HG03139 (cell line): ENCODE measurements around the gene RNF207.
A peak's percentile ranks its signal among the peaks of the same experiment; 100 is the strongest.
"Not testable (repeated sequence)": the region's sequence is repeated elsewhere in the genome, so short reads cannot be mapped to it uniquely, and the experiment has no call there.

ENCODE experiments used
- ATAC-seq: cut with Tn5 transposase; IDR thresholded peaks from one replicate; pipeline ENCODE4 v1.9.1; 2021; ENCODE audit not compliant: unreplicated experiment

The RNF207 gene

DNA sequence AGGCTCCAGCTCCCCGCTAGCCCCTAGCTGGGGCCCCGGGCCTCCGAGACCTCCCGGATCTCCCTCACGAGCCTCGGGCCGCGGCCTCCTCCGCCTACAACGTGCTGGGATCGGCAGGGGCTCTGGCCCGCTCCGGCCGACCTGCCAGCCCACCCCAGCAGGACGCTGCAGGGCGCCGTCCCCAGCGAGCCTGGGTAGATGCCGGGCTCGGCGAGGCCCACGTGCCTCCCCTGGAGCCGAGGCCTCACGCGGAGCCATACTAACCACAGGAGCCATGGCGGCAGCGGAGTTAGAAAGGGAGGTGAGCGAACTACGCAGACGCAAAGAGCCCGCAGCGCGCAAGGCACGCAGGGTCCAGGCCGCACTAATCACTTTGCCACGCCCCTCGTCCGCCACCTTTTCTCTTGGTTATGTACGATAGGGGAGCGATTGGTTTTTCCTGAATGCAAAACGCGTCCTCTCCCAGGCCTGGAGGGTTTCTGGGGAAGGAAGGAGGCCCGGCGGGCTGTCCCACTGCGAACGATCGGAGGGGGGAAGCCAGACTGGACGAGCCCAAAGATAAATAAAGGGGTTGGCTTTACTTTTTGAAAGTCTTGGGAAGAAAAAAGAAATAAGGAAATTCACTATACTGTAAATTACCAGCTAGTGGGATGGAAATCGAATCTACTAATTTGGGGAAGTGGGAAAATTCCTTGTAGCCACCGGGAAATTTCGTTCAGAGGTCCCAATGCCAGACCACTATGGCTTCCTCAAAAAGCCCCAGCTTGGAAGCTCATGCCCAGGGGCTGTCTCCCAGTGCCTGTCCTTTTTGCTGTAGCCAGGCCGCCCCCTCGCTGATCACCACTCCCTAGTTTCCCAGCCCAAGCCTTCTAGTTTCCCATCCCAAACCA lies 6.4 kb upstream of the RNF207 start, which contains the start of gene RPL22:
Gene RPL22 (minus strand): TSS at position 298 of the 890 bp plus-strand sequence. CDS start 22 bp downstream, at position 276.
- ATAC-seq, result peak; percentile 94

DNA sequence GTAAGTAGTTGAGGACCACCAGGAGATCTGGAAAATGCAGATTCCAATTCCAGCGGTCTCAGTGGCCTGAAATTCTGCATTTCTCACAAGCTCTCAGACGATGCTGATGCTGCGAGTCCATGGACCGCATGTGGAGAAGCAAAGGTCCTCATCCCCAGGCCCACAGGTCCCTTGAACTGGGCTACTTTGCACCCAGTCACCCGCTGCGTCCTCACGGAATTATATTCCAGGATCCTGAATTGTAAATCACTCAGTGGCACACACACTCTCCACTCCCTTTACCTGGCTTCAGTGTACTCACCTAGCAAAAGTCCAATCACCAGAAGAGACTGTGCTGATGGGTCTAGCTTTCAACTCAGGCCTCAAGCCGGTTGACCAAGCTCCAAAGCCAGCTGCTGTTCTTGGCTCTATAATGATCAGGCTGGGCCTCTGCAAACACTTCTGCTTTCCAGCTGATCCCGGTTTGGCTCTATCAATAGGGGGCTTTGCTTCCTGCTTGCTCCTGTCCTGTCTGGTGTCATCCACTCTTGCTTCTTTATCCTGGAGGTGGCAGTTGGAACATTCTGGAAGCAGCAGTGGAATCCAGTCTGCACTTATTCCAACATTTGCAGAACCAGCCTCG lies 5.6 kb upstream of the RNF207 start:
- no peak for ATAC-seq

DNA sequence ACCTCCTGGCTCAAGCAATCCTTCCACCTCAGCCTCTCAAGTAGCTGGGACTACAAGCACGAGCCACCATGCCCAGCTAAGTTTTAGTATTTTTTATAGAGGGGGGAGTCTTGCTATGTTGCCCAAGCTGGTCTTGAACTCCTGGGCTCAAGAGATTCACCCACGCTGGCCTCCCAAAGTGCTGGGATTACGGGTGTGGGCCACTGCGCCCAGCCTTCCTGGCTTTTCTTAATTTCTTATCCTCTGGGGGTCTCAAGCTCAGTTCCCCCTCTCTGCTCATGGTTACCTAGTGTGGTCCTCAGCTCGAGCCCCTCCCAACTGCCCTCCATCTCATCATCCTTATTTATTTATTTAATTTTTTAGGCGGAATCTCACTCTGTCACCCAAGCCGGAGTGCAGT lies 3.7 kb upstream of the RNF207 start:
- no peak for ATAC-seq

DNA sequence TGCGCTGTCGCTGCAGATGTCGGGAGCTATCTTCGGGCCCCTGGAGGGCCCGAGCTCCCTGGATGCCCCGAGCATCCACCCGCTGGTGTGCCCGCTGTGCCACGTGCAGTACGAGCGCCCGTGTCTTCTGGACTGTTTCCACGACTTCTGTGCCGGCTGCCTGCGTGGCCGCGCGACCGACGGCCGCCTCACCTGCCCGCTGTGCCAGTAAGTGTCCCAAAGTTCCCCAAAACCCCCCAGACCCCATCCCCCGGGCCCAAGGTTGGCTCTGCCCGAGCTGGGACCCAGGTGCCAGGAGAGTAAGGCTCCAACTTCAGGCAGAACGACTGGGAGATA lies 569 bp downstream of the RNF207 start:
- ATAC-seq, result no peak

DNA sequence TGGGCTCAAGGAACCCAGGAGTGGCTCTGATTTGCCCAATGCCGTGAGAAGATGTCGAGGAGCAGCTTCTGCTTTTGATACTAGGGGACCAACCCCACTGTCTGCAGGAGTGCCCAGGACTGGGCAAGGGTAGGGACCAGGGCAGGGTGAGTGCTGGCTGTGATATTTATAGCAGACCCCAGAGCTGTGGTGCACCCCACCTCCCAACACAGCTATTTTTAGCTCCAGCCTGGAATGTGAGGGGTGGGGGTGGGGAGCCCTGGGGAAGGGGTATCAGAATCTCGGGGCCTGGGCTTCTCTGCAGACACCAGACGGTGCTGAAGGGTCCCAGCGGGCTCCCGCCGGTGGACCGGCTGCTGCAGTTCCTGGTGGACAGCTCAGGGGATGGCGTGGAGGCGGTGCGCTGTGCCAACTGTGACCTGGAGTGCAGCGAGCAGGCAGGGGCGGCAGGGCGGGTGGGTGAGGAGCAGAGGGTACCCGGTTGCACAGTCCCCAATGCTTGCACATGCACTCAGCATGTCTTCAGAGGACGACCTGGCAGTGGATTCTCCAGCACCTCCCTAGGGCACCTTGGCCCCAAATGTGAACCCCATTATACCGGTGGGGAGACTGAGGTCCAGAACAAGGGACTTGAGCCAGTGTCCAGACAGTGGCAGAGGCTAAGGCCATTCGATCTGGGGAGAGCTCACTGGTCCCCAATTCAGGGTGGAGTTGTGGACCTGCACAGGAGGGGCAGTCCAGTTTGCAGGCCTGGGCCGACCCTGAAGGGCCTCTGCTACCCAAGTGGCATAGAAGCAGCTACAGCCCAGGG lies 1.4 kb downstream of the RNF207 start:
- no peak for ATAC-seq

DNA sequence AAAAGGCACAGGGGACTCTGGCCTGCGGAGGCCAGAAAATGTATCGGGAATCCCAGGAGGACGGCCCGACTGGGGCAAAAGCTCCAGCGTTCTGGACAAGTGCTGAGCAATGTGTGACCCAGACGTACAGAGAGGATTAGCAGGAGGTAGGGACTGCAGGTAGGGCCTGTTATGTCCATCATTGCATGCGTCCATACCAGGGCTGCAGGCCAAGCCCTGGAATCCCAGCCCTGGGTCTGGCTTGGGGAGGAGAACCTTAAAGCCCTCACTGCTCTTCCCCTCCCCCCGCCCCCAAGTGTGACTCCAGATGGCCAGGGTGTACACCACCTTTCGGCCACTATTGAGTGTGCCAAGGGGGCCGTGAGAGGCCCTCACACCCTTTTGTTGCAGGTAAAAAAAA lies 2.0 kb downstream of the RNF207 start:
- no peak for ATAC-seq

DNA sequence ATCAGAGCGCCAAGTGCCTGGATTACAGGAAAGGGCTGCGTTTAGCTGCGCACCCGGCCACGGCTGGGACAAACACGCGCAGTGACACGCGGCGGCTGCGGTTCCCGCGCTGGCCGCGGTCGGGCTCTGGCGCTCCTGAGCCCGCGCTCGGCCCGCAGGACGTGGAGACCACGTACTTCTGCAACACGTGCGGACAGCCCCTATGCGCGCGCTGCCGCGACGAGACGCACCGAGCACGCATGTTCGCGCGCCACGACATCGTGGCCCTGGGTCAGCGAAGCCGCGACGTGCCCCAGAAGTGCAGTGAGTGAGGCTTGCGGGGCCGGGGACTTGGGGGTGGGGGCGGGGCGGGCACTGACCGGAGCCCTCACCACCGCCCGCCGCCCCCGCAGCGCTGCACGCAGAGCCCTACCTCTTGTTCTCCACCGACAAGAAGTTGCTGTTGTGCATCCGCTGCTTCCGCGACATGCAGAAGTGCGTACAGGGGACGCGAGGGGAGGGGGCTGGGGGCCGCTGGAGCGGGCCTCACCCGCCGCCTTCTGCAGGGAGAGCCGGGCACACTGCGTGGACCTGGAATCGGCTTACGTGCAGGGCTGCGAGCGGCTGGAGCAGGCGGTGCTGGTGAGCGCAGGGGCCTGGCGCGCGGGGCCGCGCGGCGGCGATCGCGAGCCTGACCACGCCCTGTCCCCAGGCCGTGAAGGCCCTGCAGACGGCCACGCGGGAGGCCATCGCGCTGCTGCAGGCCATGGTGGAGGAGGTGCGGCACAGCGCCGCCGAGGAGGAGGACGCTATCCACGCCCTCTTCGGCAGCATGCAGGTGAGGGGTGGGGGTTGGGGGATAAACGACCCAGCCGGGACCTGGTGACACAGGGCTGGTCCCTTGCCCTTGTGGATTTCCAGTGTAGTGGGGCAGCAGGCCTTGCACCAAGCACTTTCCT lies 3.1 kb downstream of the RNF207 start:
- no peak for ATAC-seq

DNA sequence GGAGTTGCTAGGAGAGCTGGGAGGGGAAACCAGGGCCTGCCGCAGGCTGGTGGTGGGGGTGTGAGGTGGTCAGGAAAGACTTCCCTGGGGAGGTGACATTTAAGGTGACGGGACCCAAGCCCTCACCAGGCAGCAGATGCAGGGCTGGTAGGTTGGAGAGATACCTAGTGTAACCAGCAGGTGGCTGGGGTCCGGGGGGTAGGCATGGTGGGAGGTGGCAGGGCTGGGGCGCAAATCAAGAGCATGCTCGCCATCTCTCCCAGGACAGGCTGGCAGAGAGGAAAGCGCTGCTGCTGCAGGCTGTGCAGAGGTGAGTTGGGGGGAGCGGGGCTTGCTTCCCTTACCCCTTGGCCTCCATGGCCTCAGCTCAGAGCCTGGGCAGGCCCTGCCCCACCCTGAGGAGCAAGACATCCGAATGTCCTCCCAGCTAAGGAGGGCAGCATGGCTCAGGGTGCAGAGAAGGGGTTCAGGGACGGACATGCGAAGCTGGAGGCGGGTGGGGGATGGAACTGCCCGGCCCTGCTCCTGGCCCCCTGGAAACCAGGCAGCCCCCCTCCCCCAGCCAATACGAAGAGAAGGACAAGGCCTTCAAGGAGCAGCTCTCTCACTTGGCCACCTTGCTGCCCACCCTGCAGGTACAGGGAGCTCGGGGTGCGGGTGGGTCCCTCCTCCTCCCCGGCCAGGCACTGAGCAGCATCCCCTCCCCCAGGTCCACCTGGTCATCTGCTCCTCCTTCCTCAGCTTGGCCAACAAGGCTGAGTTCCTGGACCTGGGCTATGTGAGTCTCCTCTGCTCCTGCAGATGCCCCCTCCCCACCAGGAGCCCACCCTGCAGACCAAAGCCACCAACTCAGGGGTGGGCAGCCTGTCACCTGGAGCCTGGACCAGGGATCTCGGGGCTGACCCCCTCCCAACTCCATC lies 4.0 kb downstream of the RNF207 start:
- no peak for ATAC-seq

DNA sequence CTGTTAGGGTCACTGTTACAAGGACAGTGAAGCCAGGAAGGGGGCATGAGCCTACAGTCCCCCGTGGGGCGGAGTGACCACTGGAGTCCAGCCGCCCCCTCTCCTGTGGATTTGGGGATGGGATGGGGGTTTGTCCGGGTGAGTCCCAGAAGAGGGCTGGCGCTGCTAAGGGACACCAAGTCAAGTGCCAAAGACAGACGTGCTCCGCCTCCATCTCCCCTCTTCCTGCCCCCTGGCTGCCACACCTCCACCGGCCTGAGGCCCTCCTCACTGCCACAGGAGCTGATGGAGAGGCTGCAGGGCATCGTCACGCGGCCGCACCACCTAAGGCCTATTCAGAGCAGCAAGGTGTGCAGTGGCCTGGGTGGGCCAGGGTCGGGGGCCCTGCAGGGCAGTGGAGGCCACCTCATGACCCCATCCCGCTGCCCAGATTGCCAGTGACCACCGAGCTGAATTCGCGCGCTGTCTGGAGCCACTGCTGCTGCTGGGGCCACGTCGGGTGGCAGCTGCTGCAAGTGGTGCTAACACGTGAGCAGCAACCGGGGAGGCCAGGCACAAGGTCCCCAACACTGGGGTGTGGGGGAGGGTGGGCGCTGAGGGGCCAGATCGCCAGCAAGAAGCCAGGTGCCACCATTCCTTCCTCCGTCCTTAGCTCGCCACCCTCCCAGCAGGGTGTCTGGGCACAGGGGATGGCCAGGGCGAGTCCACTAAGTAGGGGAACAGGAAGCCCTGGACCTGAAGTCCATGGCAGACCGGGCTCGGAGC lies 4.9 kb downstream of the RNF207 start:
- no peak for ATAC-seq

DNA sequence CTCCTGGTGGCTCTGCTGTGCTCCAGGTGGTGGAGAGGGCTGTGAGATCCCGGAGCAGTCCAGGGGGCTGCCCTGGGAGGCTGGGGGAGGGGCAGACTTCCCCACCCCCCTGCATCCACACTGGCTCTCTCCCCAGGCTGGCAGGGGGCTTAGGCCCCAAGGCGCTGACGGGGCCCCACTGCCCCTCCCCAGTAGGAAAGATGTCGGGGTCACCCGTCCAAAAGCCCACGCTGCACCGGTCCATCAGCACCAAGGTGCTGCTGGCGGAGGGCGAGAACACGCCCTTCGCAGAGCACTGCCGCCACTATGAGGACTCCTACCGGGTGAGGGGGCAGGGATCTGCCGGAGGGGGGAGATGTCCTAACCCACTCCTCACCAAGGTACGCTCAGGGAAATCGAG lies 5.8 kb downstream of the RNF207 start:
- ATAC-seq, result no peak

DNA sequence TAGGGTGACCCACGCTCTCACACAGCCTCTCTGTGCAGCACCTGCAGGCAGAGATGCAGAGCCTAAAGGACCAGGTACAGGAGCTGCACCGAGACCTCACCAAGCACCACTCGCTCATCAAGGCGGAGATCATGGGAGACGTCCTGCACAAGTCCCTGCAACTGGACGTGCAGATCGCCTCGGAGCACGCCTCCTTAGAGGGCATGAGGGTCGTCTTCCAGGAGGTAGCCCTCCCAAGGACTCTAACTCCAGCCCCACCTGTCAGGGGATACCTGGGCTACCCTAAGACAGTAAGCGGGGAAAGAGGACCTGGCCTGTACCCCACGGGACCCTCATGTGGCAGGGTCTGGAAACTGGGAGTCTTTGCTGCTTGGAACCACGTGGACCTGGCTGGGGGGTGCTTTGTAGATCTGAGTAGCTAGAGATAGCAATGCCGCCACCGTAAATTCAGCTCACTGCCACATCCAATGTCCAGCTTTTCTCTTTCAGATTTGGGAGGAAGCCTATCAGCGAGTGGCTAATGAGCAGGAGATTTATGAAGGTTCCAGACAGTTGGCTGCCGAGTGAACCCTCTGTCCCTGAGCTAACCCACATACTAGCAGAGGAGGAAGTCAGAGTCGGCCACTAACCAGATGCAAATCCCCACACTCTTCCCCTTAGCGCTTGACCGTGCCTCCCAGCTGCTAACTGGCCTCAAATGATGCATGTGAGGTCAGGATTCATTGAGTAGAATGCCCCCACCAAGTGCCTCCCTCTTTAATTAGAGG lies 6.5 kb downstream of the RNF207 start:
- no peak for ATAC-seq

DNA sequence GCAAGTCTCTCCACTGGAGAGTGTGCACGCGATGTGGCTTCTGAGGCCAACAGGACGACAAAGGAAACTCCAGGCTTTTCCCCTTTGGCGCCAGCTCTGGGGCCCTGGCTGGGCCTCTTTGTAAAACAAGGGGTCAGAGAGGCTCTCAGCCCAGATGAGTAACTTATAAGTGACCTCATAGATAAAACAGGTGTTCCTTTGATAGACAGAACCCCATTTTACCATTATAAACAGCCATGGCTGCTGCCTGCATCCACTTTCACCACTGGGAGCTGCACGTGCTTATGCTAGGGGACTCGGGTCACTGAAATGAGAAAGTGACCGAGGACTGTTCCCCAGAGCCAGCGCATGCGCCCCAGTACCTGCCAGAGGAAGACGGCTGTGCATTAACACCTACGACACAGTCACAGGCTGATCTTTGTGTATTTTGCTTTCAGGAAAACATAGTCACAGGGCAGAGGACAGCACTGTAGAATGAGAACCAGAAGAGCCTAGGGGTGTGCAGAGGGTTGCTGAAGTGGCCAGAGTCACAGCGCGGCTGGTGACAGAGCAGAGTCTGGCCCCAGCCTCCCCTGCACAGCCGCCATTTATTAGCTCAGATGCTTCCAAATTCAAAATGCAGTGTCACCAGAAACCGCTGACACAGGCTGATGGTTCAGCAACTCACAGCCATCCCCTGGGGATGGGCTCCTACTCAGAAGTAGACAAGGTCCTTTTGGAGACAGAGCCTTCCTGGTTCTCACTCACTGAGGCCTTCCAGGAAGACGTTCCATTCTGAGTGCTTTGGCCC lies 12.7 kb downstream of the RNF207 start:
- no peak for ATAC-seq

DNA sequence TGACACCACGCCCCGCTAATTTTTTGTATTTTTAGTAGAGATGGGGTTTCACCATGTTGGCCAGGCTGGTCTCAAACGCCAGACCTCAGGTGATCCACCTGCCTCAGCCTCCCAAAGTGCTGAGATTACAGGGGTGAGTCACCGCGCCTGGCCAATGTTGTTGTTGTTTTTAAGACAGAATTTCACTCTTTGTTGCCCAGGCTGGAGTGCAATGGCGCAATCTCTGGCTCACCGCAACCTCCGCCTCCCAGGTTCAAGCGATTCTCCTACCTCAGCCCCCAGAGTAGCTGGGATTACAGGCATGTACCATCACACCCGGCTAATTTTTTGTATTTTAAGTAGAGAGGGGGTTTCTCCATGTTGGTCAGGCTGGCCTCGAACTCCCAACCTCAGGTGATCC lies 13.7 kb downstream of the RNF207 start:
- not testable (repeated sequence) for ATAC-seq

DNA sequence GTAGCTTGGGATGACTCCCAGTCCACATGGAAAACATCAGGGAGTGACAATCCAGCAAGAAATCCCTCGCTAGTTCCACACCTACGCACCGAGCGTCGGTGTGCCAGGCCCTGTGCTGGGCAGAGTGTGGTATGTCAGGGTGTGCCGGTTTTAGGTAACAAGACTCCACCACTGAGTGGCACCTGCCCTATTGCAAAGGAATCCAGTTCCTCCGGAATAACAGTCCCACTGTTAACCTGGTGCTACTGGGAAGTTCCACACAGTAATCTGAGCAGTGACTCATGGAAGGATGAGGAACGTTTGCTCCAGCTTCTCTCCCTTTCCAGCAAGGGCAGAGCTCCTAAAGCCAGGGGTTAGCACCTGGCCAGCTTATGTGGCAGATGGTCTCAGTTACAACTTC lies 14.3 kb downstream of the RNF207 start:
- no peak for ATAC-seq

DNA sequence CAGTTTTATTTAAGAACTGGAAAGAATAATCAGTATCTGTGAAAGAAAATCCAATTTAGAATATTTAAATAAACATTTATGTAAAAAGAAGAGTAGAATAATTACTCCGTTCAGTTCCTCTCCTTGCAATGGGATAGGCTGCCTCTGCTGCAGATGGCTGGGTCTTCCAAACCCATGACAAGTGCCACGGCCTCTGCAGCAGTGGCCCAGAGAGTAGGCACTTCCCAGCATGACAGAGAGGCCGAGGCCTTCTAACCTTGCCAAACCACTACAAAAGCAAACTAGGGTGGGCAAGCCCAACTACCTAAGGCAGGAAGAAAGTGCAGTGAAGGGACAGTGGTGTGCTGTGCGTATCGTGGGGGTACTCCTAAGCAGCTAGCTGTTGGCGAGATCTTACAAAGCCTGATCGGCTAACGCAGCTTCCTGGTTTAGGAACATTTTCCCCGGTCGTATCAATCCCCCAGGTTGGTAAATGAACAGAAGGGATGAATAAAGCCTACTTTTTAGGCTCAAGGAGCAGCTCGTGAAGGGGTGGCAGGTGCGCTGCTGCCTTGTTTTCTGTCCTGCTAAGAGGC lies 15.4 kb downstream of the RNF207 start:
- ATAC-seq, result no peak

DNA sequence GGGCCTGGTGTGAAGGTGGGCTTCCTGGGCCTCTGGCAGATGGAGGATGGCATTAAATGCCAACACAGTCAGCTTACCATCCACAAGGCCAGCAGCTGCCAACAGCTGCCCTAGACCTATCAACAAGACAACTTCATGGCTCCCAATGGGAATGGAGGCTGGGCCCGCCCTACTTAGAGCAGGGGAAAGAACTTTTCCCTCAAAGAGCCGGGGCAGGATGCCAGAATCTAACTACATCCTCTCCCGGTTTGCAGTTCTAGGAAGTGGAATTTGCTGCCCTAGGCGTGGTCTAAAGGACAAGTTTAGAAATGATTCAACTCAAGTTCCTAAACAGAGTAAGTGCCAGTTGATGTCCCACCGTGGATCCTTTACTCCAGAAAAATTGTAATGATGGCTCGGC lies 16.7 kb downstream of the RNF207 start:
- no peak for ATAC-seq

DNA sequence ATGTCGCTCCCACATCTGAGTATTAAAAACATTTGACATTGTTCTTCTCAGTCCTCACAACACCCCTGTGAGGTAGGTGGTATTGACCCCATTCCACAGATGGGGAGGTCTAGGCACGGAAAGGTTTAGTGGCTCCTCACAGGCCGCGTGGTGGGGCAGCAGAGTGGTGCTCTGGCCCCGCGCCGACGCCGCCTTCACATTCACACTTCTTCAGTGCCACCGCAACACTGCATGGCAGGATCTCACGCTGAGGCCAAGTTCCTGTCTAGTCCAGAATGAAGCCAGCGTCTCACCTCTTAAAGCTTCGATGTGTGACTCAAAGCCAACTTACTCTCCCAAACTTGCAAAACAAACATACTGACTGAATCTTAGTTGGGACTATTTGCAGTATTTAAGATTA lies 17.7 kb downstream of the RNF207 start:
- ATAC-seq, result no peak
